ENCODE results near the gene PRKD2. TPM values are rescaled to one million over a fixed set of nuclear protein-coding genes. Genes with fewer than 3 reads are reported as not detected.

The PRKD2 gene
- 14.9 and 15.3 TPM in 2 replicates for total RNA-seq

GRCh38 chr19:46717034-46717715 lies at the start of gene PRKD2:
Gene PRKD2 (minus strand): TSS chr19:46717114. CDS start chr19:46716370, 744 bp downstream.

GRCh38 chr19:46746281-46747057 lies 29.6 kb upstream of the PRKD2 start, which contains the start of gene STRN4:
Gene STRN4 (minus strand): TSS chr19:46746450. CDS start chr19:46746430, 20 bp downstream.

DNA sequence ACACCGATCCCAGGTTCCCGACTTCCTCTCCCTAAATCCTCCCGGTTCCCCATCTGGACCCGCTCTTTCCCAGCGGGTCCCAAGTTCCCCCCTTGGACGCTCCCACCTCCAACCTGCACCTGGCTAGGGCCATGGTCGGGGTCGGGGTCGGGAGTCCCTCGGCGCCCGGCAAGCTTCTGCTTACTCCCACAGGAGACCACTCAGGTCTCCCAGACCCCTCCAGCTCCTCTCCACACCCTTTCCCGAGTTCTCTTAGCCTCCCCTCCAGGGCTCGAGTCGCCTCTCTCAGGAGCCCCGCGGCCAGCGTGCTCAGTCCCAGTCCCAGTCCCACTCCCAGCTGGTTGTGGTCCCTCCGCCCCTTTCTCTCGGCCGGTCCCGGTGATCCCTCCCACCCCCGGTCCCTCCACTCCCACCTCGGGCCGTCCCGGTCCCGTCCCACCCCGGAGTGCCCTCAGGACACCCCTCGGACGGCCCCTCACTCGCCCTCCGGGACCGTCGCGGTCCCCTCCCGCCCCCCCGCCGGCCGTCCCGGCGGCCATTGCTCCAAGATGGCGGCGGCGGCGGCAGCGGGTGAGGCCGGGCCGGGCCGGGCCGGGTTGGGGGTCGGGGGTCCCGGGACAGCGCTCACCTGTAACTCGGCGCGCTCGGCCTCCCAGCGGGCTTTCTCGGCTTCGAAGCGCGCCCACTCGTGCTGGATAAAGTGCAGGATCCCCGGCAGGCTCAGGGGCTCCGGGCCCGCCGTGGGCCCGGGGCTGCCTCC lies 28.8 kb upstream of the PRKD2 start, which contains the start of gene FKRP:
FKRP (plus strand) TSS at position 537 of the 760 bp plus-strand sequence. CDS start 9,394 bp downstream, outside the sequence.

GRCh38 chr19:46661020-46661731 lies 55.7 kb downstream of the PRKD2 start, which contains the start of gene DACT3:
Gene DACT3 (minus strand): TSS chr19:46661182. CDS start chr19:46661064, 118 bp downstream.

GRCh38 chr19:46635920-46636761 lies 80.8 kb downstream of the PRKD2 start, which contains the start of gene GNG8:
Gene GNG8 (minus strand): TSS chr19:46636202. CDS start chr19:46634682, 1,520 bp downstream.

DNA sequence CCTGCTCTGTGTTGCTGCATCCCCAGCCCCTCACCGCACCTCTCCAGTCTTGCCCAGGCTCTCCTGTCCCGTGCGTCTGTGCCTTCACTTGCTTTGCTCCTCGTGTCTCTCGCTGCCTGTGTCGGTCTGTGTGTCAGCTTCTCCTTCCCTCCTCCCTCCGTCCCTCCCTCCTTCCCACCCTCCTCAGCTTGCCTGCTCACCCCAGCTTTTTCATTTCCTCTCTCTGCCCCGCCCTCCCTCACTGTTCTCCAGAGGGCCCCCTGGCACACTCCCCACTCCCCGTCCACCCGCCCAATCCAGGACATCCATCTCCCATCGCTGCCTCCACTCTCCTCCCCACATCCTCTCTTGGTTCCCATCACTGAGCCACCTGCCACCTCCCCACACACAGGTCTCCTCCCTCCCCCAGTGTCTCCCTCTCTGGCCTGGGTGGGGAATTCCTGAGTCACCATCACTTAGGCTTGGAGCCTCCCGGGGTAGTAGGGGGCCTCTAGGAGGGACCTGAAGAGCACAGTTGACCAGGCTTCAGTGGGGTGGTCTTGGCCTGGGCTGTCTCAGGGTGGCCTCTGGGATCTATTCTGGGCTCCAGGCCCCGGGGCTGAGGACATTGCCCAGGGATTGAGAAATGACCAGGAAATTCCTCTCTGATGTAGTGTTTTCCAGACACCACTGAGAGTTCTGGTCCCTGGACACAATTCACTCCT lies 91.8 kb downstream of the PRKD2 start, which contains the start of gene PTGIR:
PTGIR (minus strand) TSS at position 132 of the 704 bp plus-strand sequence. CDS start 864 bp downstream, outside the sequence.

Small RNAs within 50 kb of the gene (small RNA-seq; reads per million reads assigned to genes)
- gene MIR320E (ENCODE audit: low replicate concordance) (0.13 reads per million), gene RF00019 (ENCODE audit: low replicate concordance) (not detected), gene RN7SL364P (ENCODE audit: low replicate concordance) (not detected)

Other genes starting within 250 kb of the PRKD2 start
- 2.2 and 13.3 TPM in 2 replicates for gene PNMA8A, start 245.6 kb downstream of the PRKD2 start, total RNA-seq
- 0.14 and 0.44 TPM in 2 replicates for gene PNMA8B, start 221.2 kb downstream of the PRKD2 start, total RNA-seq
- gene CALM3, start 115.8 kb downstream of the PRKD2 start, total RNA-seq, result 99.1 and 184 TPM in 2 replicates
- gene PTGIR, start 92.0 kb downstream of the PRKD2 start, total RNA-seq, result 6.7 and 10.1 TPM in 2 replicates
- gene GNG8, start 80.9 kb downstream of the PRKD2 start, total RNA-seq, result not detected in 2 replicates
- 4.2 and 8.0 TPM in 2 replicates for gene DACT3, start 55.9 kb downstream of the PRKD2 start, total RNA-seq
- 34.2 and 34.8 TPM in 2 replicates for gene FKRP, start 28.9 kb upstream of the PRKD2 start, total RNA-seq
- 88.0 and 103 TPM in 2 replicates for gene STRN4, start 29.3 kb upstream of the PRKD2 start, total RNA-seq
- 222 and 326 TPM in 2 replicates for gene SLC1A5, start 71.5 kb upstream of the PRKD2 start, total RNA-seq
- 160 and 214 TPM in 2 replicates for gene AP2S1, start 133.7 kb upstream of the PRKD2 start, total RNA-seq
- 46.8 and 49.0 TPM in 2 replicates for gene ARHGAP35, start 143.9 kb upstream of the PRKD2 start, total RNA-seq